Mesenteric fat pad (tissue), 1 donor: ENCODE data around the gene GATB. TPM values are rescaled to one million over a fixed set of nuclear protein-coding genes. Genes with fewer than 3 reads are reported as not detected.
"Not testable (repeated sequence)": the region's sequence is repeated elsewhere in the genome, so short reads cannot be mapped to it uniquely, and the experiment has no call there.

Source experiments
- DNase-seq: peaks from one replicate; pipeline ENCODE4 v3.0.0-alpha.2; 2020; ENCODE audit warnings: low spot score
- total RNA-seq: library from RNA; stranded (reverse); fragmentation: NEBNext Ultra II Directional; extraction: Animal tissue kit (Norgen Biotek cat#: 25700); gene quantifications from one replicate; pipeline ENCODE4 v1.2.1, GENCODE V29; 2021
- donor health status: DM: yes; HTN: yes; CAD: no.

Gene GATB
- total RNA-seq, 1 donor from 2014 or later, result 16.6 TPM

- DNase-seq, result not testable (repeated sequence)
Observed at GRCh38 chr4:151731670-151732069, 29.1 kb downstream of the GATB start.

- DNase-seq, result peak; percentile 81
Observed at GRCh38 chr4:151729731-151730559, 30.9 kb downstream of the GATB start.

- no peak for DNase-seq
Observed at GRCh38 chr4:151728679-151729078, 32.1 kb downstream of the GATB start.

- DNase-seq, result no peak
Observed at GRCh38 chr4:151728006-151728405, 32.8 kb downstream of the GATB start.

- no peak for DNase-seq
Observed at GRCh38 chr4:151727365-151727764, 33.4 kb downstream of the GATB start.

- no peak for DNase-seq
Observed at GRCh38 chr4:151725087-151725486, 35.7 kb downstream of the GATB start.

- no peak for DNase-seq
Observed at GRCh38 chr4:151721916-151722315, 38.9 kb downstream of the GATB start.

- DNase-seq, result no peak
Observed at GRCh38 chr4:151721466-151721865, 39.3 kb downstream of the GATB start.

- DNase-seq, result no peak
Observed at GRCh38 chr4:151719956-151720334, 40.9 kb downstream of the GATB start.

- DNase-seq, result peak; percentile 81
Observed at GRCh38 chr4:151718984-151719955, 41.5 kb downstream of the GATB start.

- DNase-seq, result no peak
Observed at GRCh38 chr4:151717909-151718628, 42.7 kb downstream of the GATB start.

- DNase-seq, result no peak
Observed at GRCh38 chr4:151717314-151717713, 43.5 kb downstream of the GATB start.

GRCh38 chr4:151716324-151716723 lies 44.5 kb downstream of the GATB start:
- DNase-seq, result no peak

GRCh38 chr4:151715881-151716280 lies 44.9 kb downstream of the GATB start:
- no peak for DNase-seq

GRCh38 chr4:151712777-151713176 lies 48.0 kb downstream of the GATB start:
- no peak for DNase-seq

- DNase-seq, result no peak
Observed at GRCh38 chr4:151711646-151712045, 49.2 kb downstream of the GATB start.

- DNase-seq, result no peak
Observed at GRCh38 chr4:151709587-151709986, 51.2 kb downstream of the GATB start.

GRCh38 chr4:151709071-151709470 lies 51.7 kb downstream of the GATB start:
- DNase-seq, result no peak

GRCh38 chr4:151708100-151708499 lies 52.7 kb downstream of the GATB start:
- no peak for DNase-seq

GRCh38 chr4:151703401-151703800 lies 57.4 kb downstream of the GATB start:
- DNase-seq, result no peak

GRCh38 chr4:151702256-151702655 lies 58.6 kb downstream of the GATB start:
- no peak for DNase-seq
